IMR-90 (cell line): ENCODE data around the gene TRPM1.

Experiments
- BHLHE40 ChIP-seq: fragments of 150-350 bp; IDR thresholded peaks from 2 replicates; pipeline ENCODE4 v1.6.1; 2016; ENCODE audit warnings: mild to moderate bottlenecking, low read depth, low read length
- CEBPB ChIP-seq: IDR thresholded peaks from 2 replicates; pipeline ENCODE4 v1.6.1; 2012; ENCODE audit warnings: low read depth, low read length, improper control_type of control experiment
- CTCF ChIP-seq: conservative IDR thresholded peaks from 2 replicates; pipeline ENCODE4 v1.5.1; 2012; ENCODE audit warnings: mild to moderate bottlenecking, low read depth, low read length, improper control_type of control experiment
- ELK1 ChIP-seq: fragments of 150-350 bp; IDR thresholded peaks from 2 replicates; pipeline ENCODE4 v1.6.1; 2016; ENCODE audit warnings: low read depth, mild to moderate bottlenecking, low read length, moderate library complexity, borderline replicate concordance
- FOS ChIP-seq: fragments of 150-350 bp; IDR thresholded peaks from 2 replicates; pipeline ENCODE4 v1.6.1; 2016; ENCODE audit warnings: low read depth, low read length
- MAZ ChIP-seq: IDR thresholded peaks from 2 replicates; pipeline ENCODE4 v1.6.1; 2012; ENCODE audit warnings: low read depth, mild to moderate bottlenecking, low read length, improper control_type of control experiment, moderate library complexity, borderline replicate concordance
- MXI1 ChIP-seq: IDR thresholded peaks from 2 replicates; pipeline ENCODE4 v1.6.1; 2012; ENCODE audit warnings: low read depth, mild to moderate bottlenecking, low read length, moderate library complexity, borderline replicate concordance
- NFE2L2 ChIP-seq: fragments of 150-350 bp; IDR thresholded peaks from 2 replicates; pipeline ENCODE4 v1.6.1; 2016; ENCODE audit warnings: low read depth, mild to moderate bottlenecking, low read length
- POLR2A ChIP-seq: IDR thresholded peaks from 2 replicates; pipeline ENCODE4 v1.6.1; 2012; ENCODE audit warnings: mild to moderate bottlenecking, low read depth, low read length
- RAD21 ChIP-seq: IDR thresholded peaks from 2 replicates; pipeline ENCODE4 v1.6.1; 2012; ENCODE audit warnings: low read length, improper control_type of control experiment
- RCOR1 ChIP-seq: IDR thresholded peaks from 2 replicates; pipeline ENCODE4 v1.6.1; 2012; ENCODE audit warnings: mild to moderate bottlenecking, low read length, improper control_type of control experiment; ENCODE audit not compliant: insufficient replicate concordance
- RFX5 ChIP-seq: IDR thresholded peaks from 2 replicates; pipeline ENCODE4 v1.8.0; 2012; ENCODE audit warnings: low read depth, mild to moderate bottlenecking, low read length, moderate library complexity
- SMC3 ChIP-seq: fragments of 150-350 bp; IDR thresholded peaks from 2 replicates; pipeline ENCODE4 v1.6.1; 2016; ENCODE audit warnings: low read depth, mild to moderate bottlenecking, antibody characterized with exemption, low read length, moderate library complexity
- USF2 ChIP-seq: fragments of 150-350 bp; IDR thresholded peaks from 2 replicates; pipeline ENCODE4 v1.6.1; 2017; ENCODE audit warnings: mild to moderate bottlenecking, antibody characterized with exemption, low read length, low read depth

- no peak for TF ChIP-seq CTCF
- TF ChIP-seq CEBPB: no peak
- TF ChIP-seq RAD21: no peak
- no peak for TF ChIP-seq POLR2A
- TF ChIP-seq USF2: no peak
- TF ChIP-seq BHLHE40: no peak
- TF ChIP-seq SMC3: no peak
- no peak for TF ChIP-seq MXI1
- no peak for TF ChIP-seq RFX5
- TF ChIP-seq MAZ: no peak
- no peak for TF ChIP-seq FOS
- TF ChIP-seq NFE2L2: no peak
- TF ChIP-seq ELK1: no peak
- TF ChIP-seq RCOR1: no peak
Observed at GRCh38 chr15:31013863-31014607, 87.5 kb downstream of the TRPM1 start.
